Stimulated activated CD4-positive, alpha-beta T cell treated with anti-CD3 and anti-CD28 coated beads, Interleukin-4, amount 100 ng/mL, for 48 hours (primary cell): ENCODE measurements around the gene LZTS2.

ENCODE experiments used
- DNase-seq, 2 donors: peaks; one replicate each; pipeline ENCODE4 v3.0.0-alpha.2; 2020; ENCODE audit warnings: low read depth in 2 of 2

The LZTS2 gene

DNA sequence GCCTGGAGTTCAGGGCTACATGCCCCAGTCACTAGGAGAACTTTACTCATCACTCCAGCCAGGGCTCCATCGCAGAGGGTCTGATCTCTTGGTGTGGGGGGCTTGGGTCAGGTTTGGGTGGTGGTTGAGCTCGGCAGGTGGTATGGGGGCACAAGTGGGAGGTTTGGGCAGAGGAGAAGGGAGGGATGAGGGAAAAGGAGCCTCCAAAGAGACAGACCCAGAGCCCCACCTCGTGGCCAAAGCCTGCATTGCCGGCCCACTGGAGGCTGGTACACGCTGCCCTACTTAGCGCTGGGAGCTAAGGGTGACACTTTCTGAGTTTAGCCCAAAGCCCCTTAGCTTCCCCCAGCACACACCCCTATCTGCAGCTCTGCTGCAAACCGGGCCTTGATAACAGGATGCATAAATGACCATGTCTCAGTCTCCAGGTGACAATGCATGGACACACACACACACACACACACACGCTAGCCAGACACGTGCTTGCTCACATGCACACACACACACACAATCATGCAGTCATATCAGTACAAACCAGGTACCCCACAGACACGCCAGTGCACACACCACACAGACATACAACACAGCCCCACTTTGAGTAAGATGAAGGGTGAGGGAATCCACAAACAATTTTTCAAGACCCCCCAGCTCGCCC is 14.7 kb downstream of the LZTS2 start:
- DNase-seq: peak; percentile 71 to 85

DNA sequence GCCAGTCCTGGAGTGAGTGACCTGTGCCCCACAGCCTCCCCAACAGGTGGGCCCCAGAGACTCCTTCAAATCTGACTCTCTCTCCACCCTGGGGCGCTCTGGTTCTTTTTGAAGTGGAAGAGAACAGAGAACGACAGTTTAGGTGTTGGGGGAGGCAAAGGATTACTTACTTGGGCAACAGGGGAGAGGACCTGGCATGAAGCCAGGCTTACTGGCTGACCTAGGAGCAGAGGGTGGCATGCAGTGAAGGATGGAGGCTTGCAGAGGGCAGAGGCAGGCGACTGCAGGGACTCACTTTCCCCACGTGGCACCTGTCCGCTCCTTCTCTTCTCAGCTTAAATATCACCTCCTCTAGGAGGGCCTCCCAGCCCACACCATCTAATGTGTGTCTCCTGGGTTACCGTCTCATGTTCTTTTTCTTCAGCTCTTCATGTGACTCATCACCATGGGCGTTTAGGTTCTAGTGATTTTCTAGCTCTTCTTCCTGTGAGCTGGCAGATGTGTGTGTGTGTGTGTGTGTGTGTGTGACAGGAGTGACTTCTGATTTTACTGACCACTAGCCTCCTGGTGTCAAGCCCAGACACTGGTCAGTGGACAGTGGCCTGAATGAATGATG is 15.5 kb downstream of the LZTS2 start:
- DNase-seq: no peak

DNA sequence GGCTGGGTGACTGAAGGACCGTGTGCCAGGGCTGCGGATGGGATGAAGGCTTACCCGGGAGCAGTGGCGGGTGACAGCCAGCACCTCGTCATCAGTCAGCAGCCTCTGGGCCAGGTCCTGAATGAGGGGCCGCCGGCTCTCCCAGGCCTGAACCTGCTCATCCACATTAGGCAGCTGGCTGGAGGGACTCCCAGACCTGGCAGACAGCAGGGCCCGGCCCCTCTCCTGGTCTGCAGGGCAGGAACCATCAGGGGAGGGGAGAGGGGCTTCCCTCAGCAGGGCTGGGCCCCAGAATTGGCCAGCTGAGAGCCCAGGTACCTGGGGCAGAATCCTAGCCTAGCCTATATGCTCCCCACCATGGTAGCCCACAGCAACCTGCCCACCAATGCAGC is 16.0 kb downstream of the LZTS2 start:
- DNase-seq: no peak

DNA sequence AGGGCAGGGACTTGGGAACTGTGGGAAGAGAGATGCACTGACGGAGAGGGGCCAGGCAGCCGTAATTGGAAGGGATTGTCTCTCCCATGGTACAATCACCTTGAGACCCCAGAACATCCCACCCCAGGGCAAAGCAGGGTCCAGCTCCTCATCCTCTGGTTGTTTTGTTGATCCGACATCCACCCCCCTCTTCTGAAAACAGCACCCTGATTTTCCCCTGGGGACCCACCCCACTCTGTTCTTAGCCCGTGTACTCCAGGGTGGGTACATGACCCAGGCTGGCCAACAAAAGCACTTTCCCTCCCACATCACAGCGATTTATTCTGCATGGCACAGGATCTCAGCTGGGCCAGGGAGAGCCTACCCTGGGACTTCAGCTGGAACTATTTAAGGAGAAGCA is 17.2 kb downstream of the LZTS2 start:
- no peak for DNase-seq

DNA sequence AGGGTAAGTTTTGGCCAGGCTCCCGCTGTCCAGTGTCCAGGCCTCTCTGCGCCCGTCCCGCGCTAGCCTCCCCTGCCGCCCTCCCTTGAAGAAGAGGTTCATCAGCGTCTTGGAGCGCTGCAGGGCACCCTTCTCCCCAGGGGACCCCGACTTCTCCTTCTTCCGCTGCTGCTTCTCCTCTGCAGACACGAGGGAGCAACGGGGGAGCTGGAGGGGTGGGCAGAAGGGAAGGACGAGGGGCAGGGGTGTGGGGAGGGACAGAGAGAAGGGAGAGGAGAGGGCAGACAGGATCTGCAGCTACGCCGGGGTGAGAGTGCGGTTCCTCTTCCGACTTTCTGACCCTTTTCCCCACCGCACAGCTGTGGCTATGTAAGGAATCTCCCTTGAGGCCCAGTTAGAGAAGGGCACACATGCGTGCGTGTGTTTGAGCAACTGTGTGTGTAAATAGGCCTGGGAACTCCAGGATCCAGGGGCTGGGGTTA is 18.6 kb downstream of the LZTS2 start:
- no peak for DNase-seq

DNA sequence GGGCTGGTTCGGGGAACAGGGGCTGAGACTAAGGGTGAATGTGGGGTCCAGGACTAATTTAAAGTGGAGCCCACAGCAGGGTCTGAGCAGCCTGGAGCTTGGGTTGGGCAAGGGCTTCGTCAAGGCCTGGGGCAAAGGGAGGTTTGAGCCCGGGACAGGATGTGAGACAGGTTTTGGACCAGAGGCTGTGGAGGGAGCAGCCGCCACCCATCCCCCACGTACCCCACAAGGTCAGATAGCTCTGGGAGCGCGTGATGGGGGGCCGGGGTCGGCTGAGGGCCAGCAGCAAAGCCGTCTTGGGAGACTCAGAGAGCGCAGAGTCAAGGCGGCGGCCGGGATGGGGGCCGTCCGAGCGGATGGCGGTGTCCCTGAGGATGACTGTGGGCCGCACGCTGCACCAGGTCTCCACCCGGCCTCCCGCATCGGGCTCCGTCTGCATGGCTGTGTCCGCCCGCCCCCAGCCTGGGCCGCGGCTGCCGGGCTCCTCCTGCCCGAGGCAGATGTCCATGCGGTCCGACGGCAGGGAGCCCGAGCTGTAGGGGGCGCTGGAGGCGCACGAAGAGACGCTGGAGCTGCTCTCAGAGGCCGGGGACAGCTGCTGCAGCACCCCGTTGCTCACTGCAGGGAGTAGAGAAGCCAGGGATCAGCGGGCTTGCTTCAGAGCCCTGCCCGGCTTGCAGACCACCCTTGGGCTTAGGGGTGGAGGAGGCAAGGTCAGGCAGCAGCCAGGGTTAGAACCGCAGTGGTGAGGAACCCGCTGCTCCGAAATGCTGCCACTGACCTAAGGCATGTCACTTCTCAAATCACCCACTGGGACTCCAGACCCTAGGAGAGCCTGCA is 19.2 kb downstream of the LZTS2 start:
- peak; percentile 79 to 81 for DNase-seq

DNA sequence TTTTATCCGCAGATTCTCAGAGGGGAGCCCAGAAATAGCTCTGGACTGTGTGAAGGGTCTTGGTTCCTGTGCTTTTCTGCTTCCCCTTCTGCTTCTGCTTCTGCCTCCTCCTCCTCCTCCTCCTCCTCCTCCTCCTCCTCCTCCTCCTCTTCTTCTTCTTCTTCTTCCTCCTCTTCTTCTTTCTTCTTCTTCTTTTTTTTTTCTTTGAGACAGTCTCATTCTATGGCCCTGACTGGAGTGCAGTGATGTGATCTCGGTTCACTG is 19.8 kb downstream of the LZTS2 start:
- no peak for DNase-seq

DNA sequence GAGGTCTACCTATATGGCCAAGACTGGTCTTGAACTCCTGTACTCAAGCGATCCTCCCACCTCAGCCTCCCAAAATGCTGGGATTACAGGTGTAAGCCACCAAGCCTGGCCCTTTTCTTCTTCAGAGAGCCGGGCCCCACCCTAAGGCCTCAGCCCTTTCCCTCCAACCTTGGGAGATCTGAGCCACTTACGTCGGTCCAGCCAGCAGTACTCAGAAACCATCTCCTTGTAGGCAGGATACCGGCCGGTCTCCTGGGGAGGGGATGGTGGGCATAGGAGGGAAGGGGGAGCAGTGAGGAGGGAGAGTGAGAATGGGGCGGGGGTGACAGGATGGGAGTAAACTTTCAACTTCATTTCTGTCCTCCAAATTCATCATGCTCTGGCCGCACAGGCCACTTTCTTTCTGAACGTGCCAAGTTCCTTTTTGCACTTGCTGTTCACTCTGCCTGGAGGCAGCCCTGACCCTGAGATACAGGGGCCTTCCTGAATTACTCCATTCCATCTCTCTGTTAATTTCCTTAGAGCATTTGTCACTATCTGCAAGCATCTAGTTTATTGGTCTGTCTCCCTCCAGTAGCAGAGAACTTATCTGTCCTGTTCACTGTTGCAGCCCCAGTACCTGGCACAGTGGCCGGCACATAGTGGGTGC is 20.9 kb downstream of the LZTS2 start:
- no peak for DNase-seq

DNA sequence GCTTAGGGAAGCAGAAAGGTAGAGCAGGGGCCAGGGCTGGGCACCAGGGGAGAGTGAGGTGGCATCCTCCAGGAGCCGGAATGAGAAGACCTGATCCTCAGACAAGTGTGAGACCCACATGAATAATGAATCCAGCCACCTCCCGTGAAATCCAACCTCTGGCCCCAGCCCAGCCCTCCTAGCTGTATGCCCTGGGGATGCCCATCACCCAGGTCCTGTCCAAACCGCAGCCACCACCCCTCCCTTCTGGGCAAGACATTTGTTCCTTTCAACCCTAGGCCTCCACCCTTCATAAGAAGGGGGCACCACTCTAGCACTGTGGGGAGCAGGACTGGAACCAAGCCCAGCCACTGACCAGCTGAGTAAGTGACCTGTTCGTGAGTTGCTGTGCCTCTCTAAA is 21.6 kb downstream of the LZTS2 start:
- DNase-seq: no peak

DNA sequence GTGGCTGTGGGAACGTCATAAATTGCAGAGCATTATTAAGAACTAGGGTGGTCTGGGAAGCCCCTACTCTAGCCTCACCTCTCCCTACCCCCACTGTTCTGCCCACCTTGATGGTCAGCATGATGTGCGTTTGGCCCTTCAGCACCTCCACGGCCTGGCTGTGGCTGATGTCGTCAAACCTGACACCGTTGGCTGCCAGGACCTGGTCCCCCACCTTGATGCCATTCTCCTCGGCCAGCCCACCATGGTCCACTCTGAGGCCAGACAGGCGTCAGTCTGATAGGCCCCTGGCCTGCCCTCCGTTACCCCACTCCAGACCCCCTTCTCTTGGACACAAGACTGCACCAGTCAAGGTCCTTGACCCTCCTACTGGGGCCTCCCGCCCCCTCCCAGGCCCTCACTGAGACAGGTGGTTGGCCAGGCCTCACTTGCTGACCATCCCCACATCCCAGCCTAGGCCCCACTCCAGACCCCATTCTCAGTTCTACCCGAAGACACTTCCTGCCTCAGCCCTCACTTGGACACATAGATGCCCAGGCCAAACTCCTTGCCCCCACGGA is 22.2 kb downstream of the LZTS2 start:
- no peak for DNase-seq

DNA sequence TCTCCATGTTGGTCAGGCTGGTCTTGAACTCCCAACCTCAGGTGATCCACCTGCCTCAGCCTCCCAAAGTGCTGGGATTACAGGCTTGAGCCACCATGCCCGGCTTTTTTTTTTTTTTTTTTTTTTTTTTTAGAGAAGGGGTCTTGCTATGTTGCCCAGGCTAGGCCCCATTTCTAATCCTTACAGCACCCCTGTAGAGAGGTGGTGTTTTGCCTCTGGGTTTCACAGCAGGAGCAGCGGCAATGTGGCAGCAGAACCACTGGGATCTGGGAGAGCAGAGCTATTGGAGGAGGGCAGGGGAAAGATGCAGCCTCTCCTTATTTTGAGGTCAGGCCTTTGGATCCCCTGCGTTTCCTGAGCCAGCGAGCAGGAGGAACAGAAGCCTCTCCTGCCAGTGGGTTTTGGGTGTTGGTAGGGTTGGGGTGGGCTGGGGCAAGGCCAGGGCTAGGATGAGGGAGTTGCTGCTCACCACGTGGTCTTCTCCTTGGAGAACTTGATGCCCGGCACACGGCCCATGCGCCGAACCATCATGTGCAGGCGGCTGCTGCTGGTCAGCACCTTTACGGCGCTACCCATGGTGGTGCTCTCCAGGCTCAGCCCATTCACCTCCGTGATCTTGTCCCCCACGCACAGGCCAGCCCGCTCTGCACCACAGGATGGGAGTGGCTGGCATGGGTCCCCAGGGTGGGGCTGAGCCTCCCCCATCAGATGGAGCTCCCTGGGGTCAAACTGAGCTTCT is 23.5 kb downstream of the LZTS2 start:
- DNase-seq: no peak

DNA sequence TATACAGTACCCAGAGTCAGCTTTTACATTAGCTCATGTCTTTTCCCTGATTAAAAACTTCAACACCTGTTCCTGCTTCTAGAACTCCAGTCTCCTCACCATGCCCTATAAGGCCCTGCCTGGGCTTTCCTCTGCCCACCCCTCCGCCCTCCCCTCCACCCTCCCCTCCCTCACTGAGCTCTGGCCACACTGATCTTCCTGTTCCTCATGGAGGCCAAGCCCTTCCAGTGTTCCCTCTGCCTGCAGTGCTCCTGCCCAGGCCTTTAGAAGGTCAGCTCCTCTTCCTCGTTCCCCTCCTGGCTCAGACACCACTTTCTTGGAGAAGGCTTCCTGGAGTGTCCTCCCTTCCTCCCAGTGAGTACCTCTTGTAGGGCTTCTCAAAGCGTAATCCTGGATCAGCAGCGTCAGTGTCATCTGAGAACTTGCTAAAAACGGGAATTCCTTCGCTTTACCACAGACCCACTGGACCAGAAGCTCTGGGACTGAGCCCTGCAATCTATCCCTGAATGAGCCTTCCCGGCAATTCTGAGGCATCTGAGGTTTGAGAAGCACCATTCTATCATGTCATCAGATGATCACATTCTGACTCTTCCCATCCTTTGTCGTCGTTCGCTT is 27.6 kb downstream of the LZTS2 start:
- DNase-seq: no peak

DNA sequence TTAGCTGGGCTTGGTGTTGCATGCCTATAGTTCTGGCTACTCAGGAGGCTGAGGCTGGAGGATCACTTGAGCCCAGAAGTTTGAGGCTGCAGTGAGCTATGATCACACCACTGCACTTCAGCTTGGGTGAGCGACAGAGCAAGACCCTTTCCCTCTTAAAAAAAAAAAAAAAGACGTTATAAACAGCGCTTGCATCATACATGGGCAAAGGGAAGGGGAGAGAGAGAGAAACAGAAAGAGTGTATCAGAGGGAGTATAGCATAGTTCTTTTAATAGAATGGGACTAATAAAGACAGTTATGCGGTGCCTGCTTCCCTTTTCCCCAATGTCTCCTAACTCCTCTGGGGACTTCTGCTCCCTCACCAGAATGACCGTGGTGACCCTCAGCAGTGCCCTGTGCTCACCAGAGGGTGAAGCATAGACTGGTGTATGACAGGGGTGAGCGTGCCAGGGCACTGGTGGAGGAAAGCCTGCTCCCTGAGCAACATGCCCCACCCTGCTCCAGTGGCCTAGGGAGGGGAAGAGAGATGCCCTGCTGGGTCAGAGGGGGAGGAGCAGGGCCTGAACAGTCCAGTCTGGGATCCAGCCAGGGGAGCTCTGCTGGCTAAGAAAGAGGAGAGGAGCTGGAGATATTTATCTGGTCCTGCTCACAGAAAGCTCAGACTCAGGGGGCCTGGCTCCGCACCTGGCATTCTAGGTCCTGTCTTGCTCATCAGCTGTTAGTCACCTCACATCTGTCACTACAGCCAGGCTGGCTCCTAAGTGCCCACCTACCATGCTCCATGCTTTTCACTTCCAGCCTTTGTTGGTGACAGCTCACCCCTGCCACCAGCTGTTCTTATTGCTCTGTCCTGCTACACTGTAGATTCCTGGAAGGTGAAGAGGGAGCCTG is 29.1 kb downstream of the LZTS2 start:
- DNase-seq: no peak

DNA sequence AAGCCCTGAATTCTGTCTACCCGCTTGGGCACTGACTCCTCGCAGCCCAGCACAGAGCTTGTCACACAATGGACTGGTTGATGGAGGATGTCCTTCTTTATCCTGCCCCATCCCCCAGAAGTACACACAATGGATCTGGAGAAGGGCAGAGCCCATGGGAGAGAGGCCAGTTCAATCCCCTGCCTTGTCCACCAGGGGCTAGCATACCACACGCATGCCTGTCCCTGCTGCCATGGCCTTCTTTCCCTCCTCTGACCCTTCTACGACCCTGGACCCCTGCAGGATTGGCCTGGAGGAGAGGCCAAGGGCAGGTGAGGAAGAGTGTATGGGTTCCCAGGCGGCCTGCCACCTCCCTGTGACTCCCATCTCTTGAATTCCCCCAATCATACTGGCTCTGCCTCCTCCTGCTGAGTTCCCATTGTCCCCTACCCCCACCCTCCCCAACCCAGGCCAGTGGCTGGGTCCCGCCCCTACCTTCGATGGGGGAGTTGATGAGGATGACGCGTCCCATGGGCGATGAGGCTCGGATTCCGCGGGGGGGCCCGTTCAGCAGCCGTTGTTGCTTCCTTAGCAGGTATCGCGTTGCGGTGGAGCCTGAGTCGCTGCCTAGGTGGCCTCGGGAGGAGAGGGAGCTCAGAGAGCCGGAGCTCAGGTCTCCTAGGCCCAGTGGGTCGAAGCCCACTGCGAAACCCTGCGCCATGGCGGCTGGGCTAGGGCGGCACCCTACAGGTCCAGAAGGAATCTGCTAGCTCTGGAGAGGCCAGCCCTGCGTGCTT is 30.1 kb downstream of the LZTS2 start:
- no peak for DNase-seq

DNA sequence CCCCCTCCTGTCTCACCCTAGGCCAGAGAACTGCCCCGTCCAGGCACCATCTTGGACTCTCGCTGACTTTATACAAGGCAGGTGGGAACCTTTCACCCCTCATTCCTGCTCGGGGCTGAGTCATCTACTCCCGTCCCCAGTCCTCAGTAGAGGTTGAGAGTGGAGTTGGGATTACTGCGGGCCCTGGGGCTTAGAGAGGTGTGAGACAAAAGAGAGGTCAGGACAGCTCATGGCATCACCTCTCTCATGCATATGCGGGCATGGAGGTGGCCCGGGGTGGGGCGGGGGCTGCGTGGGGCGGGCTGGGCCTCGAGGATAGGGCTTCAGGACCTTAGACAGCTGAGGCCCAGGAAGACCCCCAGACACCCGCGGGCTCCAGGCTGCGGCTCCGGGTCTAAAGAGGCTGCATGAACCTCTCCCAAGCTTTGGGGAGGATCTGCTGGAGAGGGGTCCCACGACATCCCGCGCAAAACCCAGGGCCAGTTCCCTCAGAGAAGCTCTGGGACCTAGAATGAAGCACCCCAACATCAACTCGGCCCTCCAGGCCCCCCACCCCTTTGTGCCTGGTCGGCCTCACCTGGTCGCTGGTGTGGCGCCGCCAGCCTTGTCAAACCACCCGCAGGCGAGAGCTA is 31.0 kb downstream of the LZTS2 start:
- no peak for DNase-seq

DNA sequence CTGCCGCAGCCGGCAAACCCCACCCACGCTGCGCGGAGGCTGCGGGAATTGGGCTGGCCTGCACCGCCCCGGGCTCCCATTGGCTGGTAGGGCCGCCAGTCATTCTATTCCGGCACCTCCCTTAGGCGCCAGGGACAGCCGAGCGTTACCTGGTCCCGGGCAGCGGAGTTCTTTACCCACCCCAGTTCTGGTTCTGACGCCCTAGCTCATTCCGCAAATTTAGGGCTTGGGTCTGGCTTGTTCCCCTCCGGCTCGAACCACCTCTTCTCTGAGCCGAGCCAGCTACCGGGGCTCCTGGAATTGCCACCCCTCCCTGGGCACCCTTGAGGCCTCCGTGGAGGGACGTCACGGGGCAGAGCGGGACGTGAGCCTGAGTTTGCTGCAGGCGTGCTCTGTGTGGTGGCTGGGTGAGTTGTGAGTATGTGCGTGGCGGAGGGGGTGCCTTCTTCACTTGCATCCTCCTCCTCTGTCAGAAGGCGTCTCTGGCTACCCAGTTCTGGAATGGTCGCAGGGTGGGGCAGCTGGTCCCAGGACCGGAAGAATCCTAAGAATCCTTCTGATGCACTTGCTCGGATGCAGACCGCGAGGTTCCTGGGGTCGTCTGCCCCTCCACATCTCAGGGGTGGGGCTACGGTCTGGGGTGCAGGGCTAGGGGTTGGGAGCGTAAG is 31.7 kb downstream of the LZTS2 start, which contains the start of the genes PDZD7 and SFXN3:
TSS of gene PDZD7 (minus strand) at position 2 of the 668 bp plus-strand sequence. CDS start 910 bp downstream, outside the sequence.
TSS of gene SFXN3 (plus strand) at position 107 of the 668 bp plus-strand sequence. CDS start 3,461 bp downstream, outside the sequence.
- DNase-seq: peak; percentile 97 to 98

DNA sequence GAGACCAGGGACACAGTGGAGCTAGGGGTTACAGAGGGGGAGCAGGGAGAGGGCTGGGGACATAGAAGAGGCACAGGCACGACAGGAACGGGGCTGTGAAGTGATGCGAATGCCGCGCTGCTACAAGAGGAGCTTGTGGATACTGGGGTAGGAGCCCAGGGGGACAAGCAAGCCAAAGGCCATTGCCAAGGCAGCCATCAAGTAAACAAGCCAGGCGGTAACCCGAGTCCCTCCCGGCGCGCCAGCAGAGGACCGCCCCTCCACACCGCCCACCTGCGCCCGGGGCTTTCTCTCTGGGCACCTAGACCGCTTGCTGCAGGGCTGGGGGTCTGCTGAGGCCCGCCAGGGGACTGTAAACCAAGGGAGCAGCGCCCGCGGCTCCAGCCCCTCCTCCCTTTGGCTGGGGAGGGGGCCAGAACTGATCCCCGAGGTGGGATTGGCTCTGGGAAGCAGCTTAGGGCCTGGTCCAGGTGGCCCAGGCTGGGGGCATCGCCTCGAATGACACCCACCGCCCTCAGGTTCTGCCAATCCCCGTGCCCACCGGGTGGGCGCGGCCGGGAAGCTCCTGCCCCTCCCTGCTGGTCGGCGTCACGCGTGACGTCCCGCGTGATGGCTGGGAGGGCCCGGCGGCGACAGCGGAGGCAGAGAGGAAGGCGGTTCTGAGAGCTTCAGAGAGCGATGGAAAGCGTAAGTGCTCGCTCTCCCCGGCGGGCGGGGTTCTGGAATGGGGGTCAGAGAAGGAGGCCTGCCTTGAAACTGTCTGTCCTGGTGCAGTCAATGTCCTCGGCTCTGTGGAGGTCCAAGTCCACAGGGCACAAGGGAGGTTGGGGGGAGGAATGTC is 32.4 kb downstream of the LZTS2 start:
- DNase-seq: peak; percentile 62 to 63
